Measurements from ENCODE around the gene GAGE12G. TPM values are rescaled to one million over a fixed set of nuclear protein-coding genes. Genes with fewer than 3 reads are reported as not detected.
A peak's percentile ranks its signal among the peaks of the same experiment; 100 is the strongest.
"Not testable (repeated sequence)": the region's sequence is repeated elsewhere in the genome, so short reads cannot be mapped to it uniquely, and the experiment has no call there.

GAGE12G gene
- total RNA-seq, result not detected
- long read RNA-seq, result 0 reads

- intact Hi-C loops (cut with DNase I); DNase-seq (ENCODE audit: low spot score): not testable (repeated sequence)
Observed at GRCh38 chrX:49570100-49570499, at the start of gene GAGE12G. Gene GAGE12G (plus strand): TSS chrX:49570400. CDS start chrX:49571555, 1,155 bp downstream.

- intact Hi-C loops (cut with DNase I); DNase-seq (ENCODE audit: low spot score): not testable (repeated sequence)
Observed at GRCh38 chrX:49531877-49532276, 38.3 kb upstream of the GAGE12G start, which contains the start of gene GAGE12C. Gene GAGE12C (plus strand): TSS chrX:49532177. CDS start chrX:49533332, 1,155 bp downstream.

DNA sequence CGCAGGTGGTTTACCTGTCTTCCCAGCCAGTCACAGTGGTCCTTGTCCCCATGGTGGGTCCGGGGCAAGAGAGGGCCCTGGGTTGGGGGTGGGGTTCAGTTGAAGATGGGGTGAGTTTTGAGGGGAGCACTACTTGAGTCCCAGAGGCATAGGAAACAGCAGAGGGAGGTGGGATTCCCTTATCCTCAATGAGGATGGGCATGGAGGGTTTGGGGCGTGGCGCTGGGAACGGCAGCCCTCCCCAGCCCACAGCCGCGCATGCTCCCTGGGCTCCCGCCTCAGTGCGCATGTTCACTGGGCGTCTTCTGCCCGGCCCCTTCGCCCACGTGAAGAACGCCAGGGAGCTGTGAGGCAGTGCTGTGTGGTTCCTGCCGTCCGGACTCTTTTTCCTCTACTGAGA lies 28.8 kb upstream of the GAGE12G start, which contains the start of gene GAGE12D:
Gene GAGE12D, plus strand, starts transcription at position 301 of the 400 bp plus-strand sequence. CDS start 1,155 bp downstream, outside the sequence.
- DNase-seq (ENCODE audit: low spot score); intact Hi-C loops (cut with DNase I): not testable (repeated sequence)

GRCh38 chrX:49550989-49551388 lies 19.2 kb upstream of the GAGE12G start, which contains the start of gene GAGE12E:
Gene GAGE12E (plus strand): TSS chrX:49551289. CDS start chrX:49552444, 1,155 bp downstream.
- intact Hi-C loops (cut with DNase I); DNase-seq (ENCODE audit: low spot score): not testable (repeated sequence)

DNA sequence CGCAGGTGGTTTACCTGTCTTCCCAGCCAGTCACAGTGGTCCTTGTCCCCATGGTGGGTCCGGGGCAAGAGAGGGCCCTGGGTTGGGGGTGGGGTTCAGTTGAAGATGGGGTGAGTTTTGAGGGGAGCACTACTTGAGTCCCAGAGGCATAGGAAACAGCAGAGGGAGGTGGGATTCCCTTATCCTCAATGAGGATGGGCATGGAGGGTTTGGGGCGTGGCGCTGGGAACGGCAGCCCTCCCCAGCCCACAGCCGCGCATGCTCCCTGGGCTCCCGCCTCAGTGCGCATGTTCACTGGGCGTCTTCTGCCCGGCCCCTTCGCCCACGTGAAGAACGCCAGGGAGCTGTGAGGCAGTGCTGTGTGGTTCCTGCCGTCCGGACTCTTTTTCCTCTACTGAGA lies 9.7 kb upstream of the GAGE12G start, which contains the start of gene GAGE12F:
Gene GAGE12F, plus strand, starts transcription at position 301 of the 400 bp plus-strand sequence. CDS start 1,155 bp downstream, outside the sequence.
- intact Hi-C loops (cut with DNase I), result not testable (repeated sequence)

GRCh38 chrX:49568728-49569127 lies 1.5 kb upstream of the GAGE12G start:
- DNase-seq (ENCODE audit: low spot score); intact Hi-C loops (cut with DNase I): not testable (repeated sequence)

More for the DNA sequence above, 9.7 kb upstream of the GAGE12G start, which contains the start of gene GAGE12F:
- DNase-seq (ENCODE audit: low spot score), result not testable (repeated sequence)

- DNase-seq (ENCODE audit: low spot score); intact Hi-C loops (cut with DNase I): not testable (repeated sequence)
Observed at GRCh38 chrX:49569152-49569551, 1.0 kb upstream of the GAGE12G start.

GRCh38 chrX:49579649-49580048 lies 9.4 kb downstream of the GAGE12G start, which contains the start of gene GAGE12H:
Gene GAGE12H (plus strand): TSS chrX:49579949. CDS start chrX:49581104, 1,155 bp downstream.
- intact Hi-C loops (cut with DNase I), result not testable (repeated sequence)

GRCh38 chrX:49589196-49589595 lies 19.0 kb downstream of the GAGE12G start, which contains the start of gene GAGE2A:
Gene GAGE2A (plus strand): TSS chrX:49589496. CDS start chrX:49590651, 1,155 bp downstream.
- DNase-seq (ENCODE audit: low spot score); intact Hi-C loops (cut with DNase I): not testable (repeated sequence)

More at GRCh38 chrX:49579649-49580048, 9.4 kb downstream of the GAGE12G start, which contains the start of gene GAGE12H:
- not testable (repeated sequence) for DNase-seq (ENCODE audit: low spot score)

- intact Hi-C loops (cut with DNase I), result not testable (repeated sequence)
Observed at GRCh38 chrX:49589769-49590478, 19.7 kb downstream of the GAGE12G start.

GRCh38 chrX:49590488-49590887 lies 20.3 kb downstream of the GAGE12G start:
- DNase-seq (ENCODE audit: low spot score); intact Hi-C loops (cut with DNase I): not testable (repeated sequence)

More at GRCh38 chrX:49589769-49590478, 19.7 kb downstream of the GAGE12G start:
- peak; percentile 78 for DNase-seq (ENCODE audit: low spot score)

- intact Hi-C loops (cut with DNase I); DNase-seq (ENCODE audit: low spot score): not testable (repeated sequence)
Observed at GRCh38 chrX:49598720-49599119, 28.5 kb downstream of the GAGE12G start, which contains the start of gene GAGE1. Gene GAGE1 (plus strand): TSS chrX:49599020. CDS start chrX:49600175, 1,155 bp downstream.

DNA sequence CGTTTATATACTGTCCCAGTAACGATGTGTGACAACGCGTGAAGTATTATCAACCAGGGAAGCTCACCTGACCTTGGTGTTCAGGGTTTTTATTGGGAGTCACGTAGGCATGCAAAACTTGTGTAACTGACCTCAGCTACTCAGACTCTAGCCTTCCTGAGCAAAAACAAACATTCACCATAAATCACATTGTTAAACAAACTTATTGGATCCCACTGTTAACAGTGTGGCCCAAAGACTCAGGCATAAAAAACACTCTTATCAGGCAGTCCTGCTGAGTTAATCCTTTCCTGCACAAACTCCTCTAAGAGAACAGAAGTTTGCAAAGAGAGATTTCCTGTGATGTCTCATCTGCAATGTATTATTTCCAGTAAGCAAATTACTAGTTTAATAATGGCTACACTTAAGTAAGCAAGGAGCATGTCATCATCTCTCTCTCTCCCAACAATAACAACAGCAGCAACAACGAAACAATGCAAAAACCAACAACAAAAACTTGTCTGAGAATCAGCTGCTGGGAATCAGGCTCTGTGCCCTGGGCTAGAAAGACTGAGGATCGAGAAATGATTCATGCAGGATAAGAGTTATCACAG lies 40.6 kb downstream of the GAGE12G start:
- DNase-seq (ENCODE audit: low spot score), result no peak
- intact Hi-C loops (cut with DNase I), result no loop called here

DNA sequence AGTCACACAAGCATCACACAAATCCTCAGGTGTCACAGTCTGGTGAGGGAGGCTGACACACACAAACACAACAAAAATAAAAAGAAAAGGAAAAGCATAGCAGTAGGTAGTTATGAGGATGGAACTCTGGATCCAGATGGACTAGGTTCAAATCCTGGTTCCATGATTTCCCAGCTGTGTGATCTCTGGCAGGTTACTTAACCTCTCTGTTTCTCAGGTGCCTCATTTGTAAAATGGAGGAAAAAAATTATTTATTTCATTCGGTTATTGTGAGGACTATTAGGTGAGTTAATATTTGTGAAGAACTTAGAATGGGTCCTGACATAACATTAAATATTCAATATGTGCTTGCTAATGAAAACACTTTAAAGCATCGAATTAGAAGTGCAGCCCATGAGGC lies 48.4 kb downstream of the GAGE12G start:
- no peak for DNase-seq (ENCODE audit: low spot score)
- intact Hi-C loops (cut with DNase I), result no loop called here

Other genes starting within 250 kb of the GAGE12G start
- gene GAGE12J, start 248.4 kb upstream of the GAGE12G start, total RNA-seq, result not detected
- not detected for gene GAGE13, start 238.8 kb upstream of the GAGE12G start, total RNA-seq
- not detected for gene GAGE12C, start 38.2 kb upstream of the GAGE12G start, total RNA-seq
- gene GAGE12D, start 28.7 kb upstream of the GAGE12G start, total RNA-seq, result not detected
- gene GAGE12E, start 19.1 kb upstream of the GAGE12G start, total RNA-seq, result not detected
- not detected for gene GAGE12F, start 9.6 kb upstream of the GAGE12G start, total RNA-seq
- not detected for gene GAGE12H, start 9.5 kb downstream of the GAGE12G start, total RNA-seq
- gene GAGE2A, start 19.1 kb downstream of the GAGE12G start, total RNA-seq, result not detected
- not detected for gene GAGE1, start 28.6 kb downstream of the GAGE12G start, total RNA-seq
- gene PAGE1, start 125.6 kb downstream of the GAGE12G start, total RNA-seq, result not detected

Measured in cardiac septum (tissue), 1 donor.